Duodenal mucosa (tissue), 2 donors: ENCODE results near the gene CALHM1.

Source experiments
- H3K27ac ChIP-seq: one replicate; pipeline ENCODE4 v1.7.0; 2013; ENCODE audit warnings: low read depth, low read length
- H3K27me3 ChIP-seq, 2 donors: one replicate each; pipeline ENCODE4 v1.7.0; 2013; ENCODE audit warnings: low read length in 2 of 2, control low read depth in 1 of 2; ENCODE audit not compliant: insufficient read depth in 2 of 2, control insufficient read depth in 1 of 2
- H3K36me3 ChIP-seq, 2 donors: one replicate each; pipeline ENCODE4 v1.7.0; 2013; ENCODE audit warnings: low read length in 2 of 2, control low read depth in 1 of 2; ENCODE audit not compliant: insufficient read depth in 2 of 2, control insufficient read depth in 1 of 2
- H3K4me1 ChIP-seq, 2 donors: one replicate each; pipeline ENCODE4 v1.7.0; 2013; ENCODE audit warnings: low read length in 2 of 2, control low read depth in 1 of 2; ENCODE audit not compliant: insufficient read depth in 2 of 2, control insufficient read depth in 1 of 2
- H3K4me3 ChIP-seq, 2 donors: one replicate each; pipeline ENCODE4 v1.7.0; 2013; ENCODE audit warnings: low read length in 2 of 2, low read depth in 1 of 2
- H3K9ac ChIP-seq, 2 donors: one replicate each; pipeline ENCODE4 v1.7.0; 2013; ENCODE audit warnings: low read length in 2 of 2, low read depth in 1 of 2
- H3K9me3 ChIP-seq, 2 donors: one replicate each; pipeline ENCODE4 v1.7.0; 2013; ENCODE audit warnings: low read length in 2 of 2, control low read depth in 1 of 2; ENCODE audit not compliant: control insufficient read depth in 1 of 2

The CALHM1 gene

GRCh38 chr10:103470761-103471653, 12.3 kb upstream of the CALHM1 start:
- Histone ChIP-seq H3K27ac (no peak overlapping the region), H3K9me3 (no peaks in the 10 kb centered on the region), H3K9ac (no peak overlapping the region), H3K4me1 (peaks cover 11 to 22% of the 10 kb centered on the region in 2 donors), H3K36me3 (no peaks in the 10 kb centered on the region), H3K4me3 (no peak overlapping the region), H3K27me3 (no peaks in the 10 kb centered on the region)

GRCh38 chr10:103469201-103469600, 10.5 kb upstream of the CALHM1 start:
- Histone ChIP-seq H3K4me1 (peaks cover 11 to 22% of the 10 kb centered on the region in 2 donors), H3K36me3 (no peaks in the 10 kb centered on the region), H3K27ac (no peak overlapping the region), H3K4me3 (no peak overlapping the region), H3K27me3 (no peaks in the 10 kb centered on the region), H3K9me3 (no peaks in the 10 kb centered on the region), H3K9ac (no peak overlapping the region)

GRCh38 chr10:103467406-103467805, 8.7 kb upstream of the CALHM1 start:
- no peaks in the 10 kb centered on the region for H3K9me3 ChIP-seq
- H3K36me3 ChIP-seq = no peaks in the 10 kb centered on the region
- H3K4me1 ChIP-seq = peaks cover 11 to 22% of the 10 kb centered on the region in 2 donors
- H3K27me3 ChIP-seq = no peaks in the 10 kb centered on the region
- H3K4me3 ChIP-seq = no peak overlapping the region
- no peak overlapping the region for H3K27ac ChIP-seq
- H3K9ac ChIP-seq = no peak overlapping the region

GRCh38 chr10:103466734-103467133, 8.0 kb upstream of the CALHM1 start:
- H3K9me3 ChIP-seq = no peaks in the 10 kb centered on the region
- peaks cover 6 to 18% of the 10 kb centered on the region in 2 donors for H3K4me1 ChIP-seq
- H3K27me3 ChIP-seq = no peaks in the 10 kb centered on the region
- no peak overlapping the region for H3K4me3 ChIP-seq
- no peak overlapping the region for H3K27ac ChIP-seq
- no peak overlapping the region for H3K9ac ChIP-seq
- H3K36me3 ChIP-seq = no peaks in the 10 kb centered on the region

- H3K27ac ChIP-seq = no peak overlapping the region
- no peaks in the 10 kb centered on the region for H3K9me3 ChIP-seq
- no peaks in the 10 kb centered on the region for H3K27me3 ChIP-seq
- H3K36me3 ChIP-seq = no peaks in the 10 kb centered on the region
- no peak overlapping the region for H3K9ac ChIP-seq
- peaks cover 1 to 7% of the 10 kb centered on the region in 2 donors for H3K4me1 ChIP-seq
- no peak overlapping the region for H3K4me3 ChIP-seq
These were observed 6.9 kb upstream of the CALHM1 start for GRCh38 chr10:103465411-103466179.

GRCh38 chr10:103463499-103463898, 4.8 kb upstream of the CALHM1 start:
- Histone ChIP-seq H3K4me3 (no peak overlapping the region), H3K4me1 (peaks cover 0 to 4% of the 10 kb centered on the region in 2 donors), H3K27me3 (no peaks in the 10 kb centered on the region), H3K9me3 (no peaks in the 10 kb centered on the region), H3K27ac (no peak overlapping the region), H3K9ac (no peak overlapping the region), H3K36me3 (no peaks in the 10 kb centered on the region)

- H3K27ac ChIP-seq = no peak overlapping the region
- no peaks in the 10 kb centered on the region for H3K9me3 ChIP-seq
- H3K36me3 ChIP-seq = no peaks in the 10 kb centered on the region
- H3K9ac ChIP-seq = no peak overlapping the region
- no peaks in the 10 kb centered on the region for H3K27me3 ChIP-seq
- no peaks in the 10 kb centered on the region for H3K4me1 ChIP-seq
- H3K4me3 ChIP-seq = no peak overlapping the region
These were observed 915 bp upstream of the CALHM1 start for GRCh38 chr10:103459615-103460014.

GRCh38 chr10:103457896-103458583, 660 bp downstream of the CALHM1 start:
- no peaks in the 10 kb centered on the region for H3K36me3 ChIP-seq
- H3K27me3 ChIP-seq = no peaks in the 10 kb centered on the region
- no peak overlapping the region for H3K27ac ChIP-seq
- no peaks in the 10 kb centered on the region for H3K4me1 ChIP-seq
- H3K4me3 ChIP-seq = no peak overlapping the region
- no peak overlapping the region for H3K9ac ChIP-seq
- H3K9me3 ChIP-seq = no peaks in the 10 kb centered on the region

- H3K4me1 ChIP-seq = peaks cover 4 to 8% of the 10 kb centered on the region in 2 donors
- no peaks in the 10 kb centered on the region for H3K9me3 ChIP-seq
- no peak overlapping the region for H3K27ac ChIP-seq
- no peak overlapping the region for H3K4me3 ChIP-seq
- H3K9ac ChIP-seq = no peak overlapping the region
- no peaks in the 10 kb centered on the region for H3K27me3 ChIP-seq
- no peaks in the 10 kb centered on the region for H3K36me3 ChIP-seq
These were observed 1.5 kb downstream of the CALHM1 start for GRCh38 chr10:103457176-103457712.
